ENCODE results near the gene RAD51B. TPM values are rescaled to one million over a fixed set of nuclear protein-coding genes. Genes with fewer than 3 reads are reported as not detected.

RAD51B gene
- total RNA-seq, 6 donors from 2014 or later: 10.6 to 63.9 (median 18.4) TPM

- Histone ChIP-seq H3K36me3 (no peaks in the 10 kb centered on the region), H3K9me3 (no peaks in the 10 kb centered on the region), H3K27ac (no peak overlapping the region), H3K27me3 (no peaks in the 10 kb centered on the region), H3K4me3 (no peak overlapping the region), H3K4me1 (peaks cover 0 to 3% (median 0%) of the 10 kb centered on the region in 4 donors)
- ATAC-seq (ENCODE audit: low FRiP score in 2 of 2): no peak
- WGBS, 2 donors: 50 to 70% methylated on average over 4 of the region's 4 CpGs
- no peak for DNase-seq
- no peak for TF ChIP-seq POLR2A (IDR thresholded peaks at IDR 0.05)
- no peak for TF ChIP-seq POLR2AphosphoS5 (IDR thresholded peaks at IDR 0.05)
- no peak for TF ChIP-seq EP300 (IDR thresholded peaks at IDR 0.05)
- TF ChIP-seq, protein P1, sequence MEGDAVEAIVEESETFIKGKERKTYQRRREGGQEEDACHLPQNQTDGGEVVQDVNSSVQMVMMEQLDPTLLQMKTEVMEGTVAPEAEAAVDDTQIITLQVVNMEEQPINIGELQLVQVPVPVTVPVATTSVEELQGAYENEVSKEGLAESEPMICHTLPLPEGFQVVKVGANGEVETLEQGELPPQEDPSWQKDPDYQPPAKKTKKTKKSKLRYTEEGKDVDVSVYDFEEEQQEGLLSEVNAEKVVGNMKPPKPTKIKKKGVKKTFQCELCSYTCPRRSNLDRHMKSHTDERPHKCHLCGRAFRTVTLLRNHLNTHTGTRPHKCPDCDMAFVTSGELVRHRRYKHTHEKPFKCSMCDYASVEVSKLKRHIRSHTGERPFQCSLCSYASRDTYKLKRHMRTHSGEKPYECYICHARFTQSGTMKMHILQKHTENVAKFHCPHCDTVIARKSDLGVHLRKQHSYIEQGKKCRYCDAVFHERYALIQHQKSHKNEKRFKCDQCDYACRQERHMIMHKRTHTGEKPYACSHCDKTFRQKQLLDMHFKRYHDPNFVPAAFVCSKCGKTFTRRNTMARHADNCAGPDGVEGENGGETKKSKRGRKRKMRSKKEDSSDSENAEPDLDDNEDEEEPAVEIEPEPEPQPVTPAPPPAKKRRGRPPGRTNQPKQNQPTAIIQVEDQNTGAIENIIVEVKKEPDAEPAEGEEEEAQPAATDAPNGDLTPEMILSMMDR (IDR thresholded peaks at IDR 0.05): no peak
Observed at GRCh38 chr14:68011406-68012028, 191.9 kb downstream of the RAD51B start.

DNA sequence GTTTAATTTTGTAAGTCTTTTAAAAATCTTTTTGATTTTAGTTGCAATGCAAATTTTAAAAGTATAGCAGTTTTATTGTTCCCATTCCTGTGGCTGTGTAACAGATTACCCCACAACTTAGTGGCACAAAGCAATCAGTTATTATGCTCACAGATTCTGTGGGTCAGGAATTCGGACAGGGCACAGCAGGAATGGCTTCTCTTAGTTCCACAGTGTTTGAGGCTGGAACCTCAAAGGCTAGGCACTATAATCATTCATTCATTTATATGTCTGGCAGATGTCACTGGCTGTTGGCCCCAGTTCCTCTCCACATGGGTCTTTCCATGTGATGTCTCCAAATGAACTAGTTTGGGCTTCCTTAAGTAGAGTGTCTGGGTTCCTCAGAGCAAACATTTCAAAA lies 193.3 kb downstream of the RAD51B start:
- H3K4me3 ChIP-seq: no peak overlapping the region

DNA sequence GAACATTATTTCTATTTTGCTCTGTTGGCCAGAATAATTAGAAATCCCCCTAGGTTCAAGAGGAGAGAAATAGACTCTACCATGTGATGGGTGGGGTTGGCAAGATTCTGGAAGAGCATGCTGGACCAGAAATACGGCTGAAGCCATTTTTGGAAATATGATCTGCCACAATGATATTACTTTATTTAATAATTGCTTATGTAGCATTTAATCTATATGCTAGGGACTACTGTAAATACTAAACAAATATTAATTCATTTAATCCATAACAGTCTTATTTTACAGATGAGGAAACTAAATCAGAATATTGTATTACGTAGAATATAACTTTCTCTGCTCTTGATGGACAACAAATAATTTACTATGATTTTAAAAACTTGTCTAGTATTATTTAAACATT lies 193.7 kb downstream of the RAD51B start:
- no peaks in the 10 kb centered on the region for H3K27me3 ChIP-seq
- no peak overlapping the region for H3K4me3 ChIP-seq
- H3K9me3 ChIP-seq: no peaks in the 10 kb centered on the region
- H3K4me1 ChIP-seq: peaks cover 0 to 3% (median 0%) of the 10 kb centered on the region in 4 donors
- no peak overlapping the region for H3K27ac ChIP-seq
- DNase-seq (no peak), ATAC-seq (ENCODE audit: low FRiP score in 2 of 2) (no peak)
- TF ChIP-seq, protein P1 (IDR thresholded peaks at IDR 0.05): no peak
- TF ChIP-seq EP300 (IDR thresholded peaks at IDR 0.05) (no peak), POLR2A (IDR thresholded peaks at IDR 0.05) (no peak), POLR2AphosphoS5 (IDR thresholded peaks at IDR 0.05) (no peak)
- H3K36me3 ChIP-seq: no peaks in the 10 kb centered on the region
- 89 to 93% methylated on average over 2 of the region's 2 CpGs for WGBS, 2 donors

More for the DNA sequence above, 193.3 kb downstream of the RAD51B start:
- DNase-seq: no peak
- Histone ChIP-seq H3K9me3 (no peaks in the 10 kb centered on the region), H3K27me3 (no peaks in the 10 kb centered on the region), H3K27ac (no peak overlapping the region), H3K36me3 (no peaks in the 10 kb centered on the region), H3K4me1 (peaks cover 0 to 3% (median 0%) of the 10 kb centered on the region in 4 donors)
- WGBS, 2 donors: 96 to 100% methylated on average over 1 of the region's 1 CpG
- ATAC-seq (ENCODE audit: low FRiP score in 2 of 2): no peak
- TF ChIP-seq, protein P1 (IDR thresholded peaks at IDR 0.05): no peak
- TF ChIP-seq POLR2AphosphoS5 (IDR thresholded peaks at IDR 0.05): no peak

GRCh38 chr14:68014771-68015170 lies 195.2 kb downstream of the RAD51B start:
- DNase-seq (no peak), ATAC-seq (ENCODE audit: low FRiP score in 2 of 2) (no peak)
- no peaks in the 10 kb centered on the region for H3K9me3 ChIP-seq
- H3K36me3 ChIP-seq: no peaks in the 10 kb centered on the region
- no peaks in the 10 kb centered on the region for H3K27me3 ChIP-seq
- TF ChIP-seq, protein P1 (IDR thresholded peaks at IDR 0.05): no peak
- TF ChIP-seq POLR2AphosphoS5 (IDR thresholded peaks at IDR 0.05) (no peak), POLR2A (IDR thresholded peaks at IDR 0.05) (no peak), EP300 (IDR thresholded peaks at IDR 0.05) (no peak)
- no peak overlapping the region for H3K27ac ChIP-seq
- H3K4me1 ChIP-seq: peaks cover 0 to 3% (median 0%) of the 10 kb centered on the region in 4 donors
- WGBS, 2 donors: 75 to 85% methylated on average over 2 of the region's 2 CpGs
- no peak overlapping the region for H3K4me3 ChIP-seq

Data from upper lobe of left lung (tissue), 6 donors.